IMR-90 (cell line): ENCODE measurements around the gene AANAT. TPM values are rescaled to one million over a fixed set of nuclear protein-coding genes. Genes with fewer than 3 reads are reported as not detected.

Source experiments
- ATAC-seq: fragments of 200-7000 bp; cut with Tn5 transposase; 2 replicates; pipeline ENCODE4 v1.9.1; 2020; ENCODE audit warnings: low read depth, mild to moderate bottlenecking, moderate library complexity
- BruUV-seq: library from RNA; stranded (reverse); fragments of 400-500 nt; replicated peaks from 2 replicates; lab custom pipeline; 2021; lab: Mats Ljungman, UMichigan
- CTCF ChIA-PET: fragments of 300-600 bp; formaldehyde crosslinking; extraction: SDS; loops from one replicate; lab custom pipeline; 2021; ENCODE audit warnings: antibody characterized with exemption; lab: Yijun Ruan, JAX
- POLR2A ChIA-PET: fragments of 300-600 bp; sonication (Branson Sonifier 250); formaldehyde crosslinking; loops from one replicate; lab custom pipeline; 2022; ENCODE audit warnings: antibody characterized with exemption; ENCODE audit not compliant: unreplicated experiment; lab: Charles Lee
- DNase-seq: peaks from one replicate; pipeline ENCODE4 v3.0.0; 2013
- H2AFZ ChIP-seq: replicated peaks from 2 replicates; pipeline ENCODE3; 2013; ENCODE audit warnings: low read length, mild to moderate bottlenecking; ENCODE audit not compliant: poor library complexity
- H2AK5ac ChIP-seq: 2 replicates; pipeline ENCODE4 v1.6.1; 2013; ENCODE audit warnings: low read depth, low read length, inconsistent platforms
- H2AK9ac ChIP-seq: replicated peaks from 2 replicates; pipeline ENCODE3; 2013; ENCODE audit warnings: mild to moderate bottlenecking, low read depth, low read length, moderate library complexity; ENCODE audit not compliant: poor library complexity
- H2BK120ac ChIP-seq: 2 replicates; pipeline ENCODE4 v1.6.1; 2013; ENCODE audit warnings: low read depth, low read length, inconsistent platforms
- H2BK15ac ChIP-seq: 3 replicates; pipeline ENCODE4 v1.6.1; 2013; ENCODE audit warnings: low read depth, low read length, inconsistent platforms
- H2BK20ac ChIP-seq: 2 replicates; pipeline ENCODE4 v1.6.1; 2013; ENCODE audit warnings: low read depth, mild to moderate bottlenecking, inconsistent platforms, low read length, moderate library complexity
- H2BK5ac ChIP-seq: 2 replicates; pipeline ENCODE4 v1.6.1; 2013; ENCODE audit warnings: mild to moderate bottlenecking, low read depth, low read length, inconsistent platforms; ENCODE audit not compliant: poor library complexity, severe bottlenecking
- H3K14ac ChIP-seq: replicated peaks from 2 replicates; pipeline ENCODE4 v1.6.1; 2013; ENCODE audit warnings: low read depth, low read length, inconsistent platforms
- H3K18ac ChIP-seq: 2 replicates; pipeline ENCODE4 v1.6.1; 2013; ENCODE audit warnings: low read depth, low read length, control low read depth
- H3K23ac ChIP-seq: 2 replicates; pipeline ENCODE4 v1.6.1; 2013; ENCODE audit warnings: low read depth, low read length, inconsistent platforms
- H3K27ac ChIP-seq: 2 replicates; pipeline ENCODE4 v1.5.1; 2013; ENCODE audit warnings: mild to moderate bottlenecking, control low read depth, low read length; ENCODE audit not compliant: insufficient read depth
- H3K27me3 ChIP-seq: 2 replicates; pipeline ENCODE4 v1.6.1; 2013; ENCODE audit warnings: low read length; ENCODE audit not compliant: control insufficient read depth, insufficient read depth
- H3K36me3 ChIP-seq: 2 replicates; pipeline ENCODE4 v1.6.1; 2013; ENCODE audit warnings: low read length, mixed read lengths; ENCODE audit not compliant: control insufficient read depth, insufficient read depth
- H3K4ac ChIP-seq: 2 replicates; pipeline ENCODE4 v1.6.1; 2013; ENCODE audit warnings: low read depth, low read length, inconsistent platforms
- H3K4me1 ChIP-seq: 2 replicates; pipeline ENCODE4 v1.6.1; 2013; ENCODE audit warnings: low read length, mixed read lengths; ENCODE audit not compliant: control insufficient read depth, insufficient read depth
- H3K4me2 ChIP-seq: 2 replicates; pipeline ENCODE4 v1.6.1; 2013; ENCODE audit warnings: low read depth, mild to moderate bottlenecking, control low read depth, low read length, moderate library complexity
- H3K4me3 ChIP-seq: 2 replicates; pipeline ENCODE4 v1.5.1; 2013; ENCODE audit warnings: low read depth, mild to moderate bottlenecking, control low read depth, low read length, moderate library complexity; ENCODE audit not compliant: insufficient read depth
- H3K56ac ChIP-seq: 2 replicates; pipeline ENCODE4 v1.6.1; 2013; ENCODE audit warnings: low read length, inconsistent platforms; ENCODE audit not compliant: insufficient read depth; ENCODE audit errors: extremely low read depth
- H3K79me1 ChIP-seq, 2 experiments: 2 replicates each; pipeline ENCODE4 v1.6.1; 2013; ENCODE audit warnings: low read length in 2 of 2, inconsistent platforms in 1 of 2, low read depth in 1 of 2
- H3K9ac ChIP-seq: 2 replicates; pipeline ENCODE4 v1.6.1; 2013; ENCODE audit warnings: low read depth, low read length, control low read depth
- H3K9me1 ChIP-seq: 2 replicates; pipeline ENCODE4 v1.6.1; 2013; ENCODE audit warnings: low read length, inconsistent platforms; ENCODE audit not compliant: insufficient read depth
- H3K9me3 ChIP-seq: 2 replicates; pipeline ENCODE4 v1.6.1; 2013; ENCODE audit warnings: low read length; ENCODE audit not compliant: control insufficient read depth, insufficient read depth
- H4K20me1 ChIP-seq: 2 replicates; pipeline ENCODE4 v1.6.1; 2013; ENCODE audit warnings: low read length, inconsistent platforms; ENCODE audit not compliant: insufficient read depth
- H4K5ac ChIP-seq: 2 replicates; pipeline ENCODE4 v1.6.1; 2013; ENCODE audit warnings: mild to moderate bottlenecking, low read depth, low read length, control low read depth
- H4K8ac ChIP-seq, 2 experiments: 2 replicates each; pipeline ENCODE4 v1.6.1; 2013; ENCODE audit warnings: low read depth in 2 of 2, low read length in 2 of 2, control low read depth in 1 of 2, inconsistent platforms in 1 of 2
- H4K91ac ChIP-seq: 2 replicates; pipeline ENCODE4 v1.6.1; 2013; ENCODE audit warnings: low read depth, low read length, inconsistent platforms; ENCODE audit not compliant: insufficient read depth
- BHLHE40 ChIP-seq: fragments of 150-350 bp; IDR thresholded peaks from 2 replicates; pipeline ENCODE4 v1.6.1; 2016; ENCODE audit warnings: mild to moderate bottlenecking, low read depth, low read length
- CEBPB ChIP-seq: IDR thresholded peaks from 2 replicates; pipeline ENCODE4 v1.6.1; 2012; ENCODE audit warnings: low read depth, low read length, improper control_type of control experiment
- CHD1 ChIP-seq: IDR thresholded peaks from 2 replicates; pipeline ENCODE4 v1.6.1; 2012; ENCODE audit warnings: low read depth, low read length, improper control_type of control experiment
- CTCF ChIP-seq: conservative IDR thresholded peaks from 2 replicates; pipeline ENCODE4 v1.5.1; 2012; ENCODE audit warnings: mild to moderate bottlenecking, low read depth, low read length, improper control_type of control experiment
- FOS ChIP-seq: fragments of 150-350 bp; IDR thresholded peaks from 2 replicates; pipeline ENCODE4 v1.6.1; 2016; ENCODE audit warnings: low read depth, low read length
- MAFK ChIP-seq: IDR thresholded peaks from 2 replicates; pipeline ENCODE4 v1.6.1; 2012; ENCODE audit warnings: low read depth, low read length, improper control_type of control experiment
- MAZ ChIP-seq: IDR thresholded peaks from 2 replicates; pipeline ENCODE4 v1.6.1; 2012; ENCODE audit warnings: low read depth, mild to moderate bottlenecking, low read length, improper control_type of control experiment, moderate library complexity, borderline replicate concordance
- MXI1 ChIP-seq: IDR thresholded peaks from 2 replicates; pipeline ENCODE4 v1.6.1; 2012; ENCODE audit warnings: low read depth, mild to moderate bottlenecking, low read length, moderate library complexity, borderline replicate concordance
- NFE2L2 ChIP-seq: fragments of 150-350 bp; IDR thresholded peaks from 2 replicates; pipeline ENCODE4 v1.6.1; 2016; ENCODE audit warnings: low read depth, mild to moderate bottlenecking, low read length
- RFX5 ChIP-seq: IDR thresholded peaks from 2 replicates; pipeline ENCODE4 v1.8.0; 2012; ENCODE audit warnings: low read depth, mild to moderate bottlenecking, low read length, moderate library complexity
- SMC3 ChIP-seq: fragments of 150-350 bp; IDR thresholded peaks from 2 replicates; pipeline ENCODE4 v1.6.1; 2016; ENCODE audit warnings: low read depth, mild to moderate bottlenecking, antibody characterized with exemption, low read length, moderate library complexity
- USF2 ChIP-seq: fragments of 150-350 bp; IDR thresholded peaks from 2 replicates; pipeline ENCODE4 v1.6.1; 2017; ENCODE audit warnings: mild to moderate bottlenecking, antibody characterized with exemption, low read length, low read depth
- WGBS, 2 experiments: methylation state at CpG; one replicate each; pipeline versions ENCODE4 v1.1.5 to v1.1.7; 2013; ENCODE audit warnings: missing lambda C conversion rate in 2 of 2; ENCODE audit not compliant: insufficient read length in 1 of 2; ENCODE audit errors: extremely low coverage in 2 of 2; 5-methylcytosine and 5-hydroxymethylcytosine counted together
- dilution Hi-C: fragments of 300-500 bp; cut with HindIII; formaldehyde crosslinking; loops from one replicate; pipeline ENCODE4 v1.14.3; 2018; ENCODE audit warnings: low sequenced_read_pairs; ENCODE audit not compliant: unreplicated experiment
- in situ Hi-C: fragments of 300-500 bp; cut with MboI; formaldehyde crosslinking; loops from 3 replicates; pipeline ENCODE4 v1.14.3; 2019; ENCODE audit warnings: low sequenced_read_pairs, inconsistent platforms, mixed read lengths
- intact Hi-C: fragments of 100-400 bp; cut with micrococcal nuclease; formaldehyde crosslinking; loops from 2 replicates; pipeline ENCODE4 v1.10.0; 2022
- polyA plus RNA-seq, 3 experiments: library from polyadenylated mRNA; depleted of rRNA; stranded (reverse); fragments of >200 nt; gene quantifications; 2 replicates each; pipeline ENCODE4 v1.2.3, GENCODE V29; 2012; ENCODE audit warnings: low replicate concordance in 1 of 3
- total RNA-seq: library from RNA; depleted of rRNA; stranded (reverse); fragments of >200 nt; gene quantifications from 2 replicates; pipeline ENCODE4 v1.2.3, GENCODE V29; 2012

Gene AANAT
- total and polyA plus RNA-seq, 2 of the 4 experiments (the other 2 are of a cell fraction), result 0.21 TPM; not detected in 1

- Histone ChIP-seq H4K20me1 (peaks cover 42% of the 10 kb centered on the region), H2BK5ac (no peak overlapping the region), H3K79me1 (peaks cover 19 to 40% of the 10 kb centered on the region in 2 experiments; a peak in 3 of 4 replicates), H3K18ac (no peak overlapping the region), H2AK5ac (no peak overlapping the region), H4K8ac (no peak overlapping the region), H3K14ac (no peak overlapping the region), H2BK20ac (no peak overlapping the region), H4K5ac (no peak overlapping the region), H3K9me1 (peaks cover 13% of the 10 kb centered on the region), H2AK9ac (peak overlapping the region; percentile 95), H3K27ac (no peak overlapping the region), H4K91ac (no peak overlapping the region), H3K4ac (no peak overlapping the region), H3K23ac (no peak overlapping the region), H3K4me3 (0 out of 2 replicates have a peak overlapping the region, but pooled peaks have one; percentile 7), H2BK120ac (no peak overlapping the region), H3K9me3 (no peaks in the 10 kb centered on the region), H2BK15ac (no peak overlapping the region), H3K56ac (no peak overlapping the region), H3K4me1 (peaks cover 8% of the 10 kb centered on the region), H3K36me3 (no peaks in the 10 kb centered on the region), H3K27me3 (no peaks in the 10 kb centered on the region), H3K9ac (no peak overlapping the region), H2AFZ (peak overlapping the region; percentile 97), H3K4me2 (no peak overlapping the region)
- no TSS peak for BruUV-seq
- POLR2A ChIA-PET, result no interaction called here
- CTCF ChIA-PET, result interaction anchor here (0.8 to 2.4 kb wide), 2 partner anchors 13 to 93 kb away, joined by 3 to 7 read pairs; no protein-coding TSS in a partner anchor
- dilution Hi-C loops, result no loop called here
- no CpG with 5 or more reads among the region's 6 CpGs for WGBS, 2 experiments
- ATAC-seq (no peak), DNase-seq (no peak)
- TF ChIP-seq MAFK, result no peak
- no peak for TF ChIP-seq FOS
- no peak for TF ChIP-seq USF2
- TF ChIP-seq MXI1, result no peak
- no peak for TF ChIP-seq CHD1
- no peak for TF ChIP-seq CEBPB
- no peak for TF ChIP-seq MAZ
- no peak for TF ChIP-seq CTCF
- no peak for TF ChIP-seq NFE2L2
- TF ChIP-seq SMC3, result no peak
- no peak for TF ChIP-seq RFX5
- no peak for TF ChIP-seq BHLHE40
- intact Hi-C loops, result loop anchor here (10.0 kb wide), 1 partner anchor 139 kb away; no protein-coding TSS in a partner anchor
- in situ Hi-C loops, result no loop called here
These were observed 14.0 kb upstream of the AANAT start for GRCh38 chr17:76453431-76453743.
